Transverse colon (tissue), 4 donors: ENCODE measurements around the gene FAIM2.

Source experiments
- CTCF ChIP-seq, 5 experiments: fragments of 200-600 bp in 3 of 5; fragments of 450-650 bp in 2 of 5; sonication (generic) in 3 of 5; IDR thresholded peaks; 1 replicate in 2 of 5; 2 replicates in 3 of 5; pipeline ENCODE4 v1.5.1; 2016 to 2017; ENCODE audit warnings: antibody characterized with exemption in 5 of 5, inconsistent platforms in 3 of 5, mild to moderate bottlenecking in 2 of 5, moderate library complexity in 1 of 5
- EP300 ChIP-seq: sonication (generic); formaldehyde crosslinking; IDR thresholded peaks from one replicate; pipeline ENCODE4 v1.6.1; 2017; ENCODE audit warnings: antibody characterized with exemption, low read depth
- POLR2AphosphoS5 ChIP-seq, 3 donors: sonication (generic); formaldehyde crosslinking; IDR thresholded peaks; one replicate each; pipeline ENCODE4 v1.6.1; 2016; ENCODE audit warnings: antibody characterized with exemption in 3 of 3

- TF ChIP-seq POLR2AphosphoS5 (IDR thresholded peaks at IDR 0.05) (no peak), CTCF (IDR thresholded peaks at IDR 0.05) (no peak), EP300 (no peak)
Observed at GRCh38 chr12:49881415-49882247, 22.1 kb downstream of the FAIM2 start.
